ENCODE data around the gene C16orf96.

DNA sequence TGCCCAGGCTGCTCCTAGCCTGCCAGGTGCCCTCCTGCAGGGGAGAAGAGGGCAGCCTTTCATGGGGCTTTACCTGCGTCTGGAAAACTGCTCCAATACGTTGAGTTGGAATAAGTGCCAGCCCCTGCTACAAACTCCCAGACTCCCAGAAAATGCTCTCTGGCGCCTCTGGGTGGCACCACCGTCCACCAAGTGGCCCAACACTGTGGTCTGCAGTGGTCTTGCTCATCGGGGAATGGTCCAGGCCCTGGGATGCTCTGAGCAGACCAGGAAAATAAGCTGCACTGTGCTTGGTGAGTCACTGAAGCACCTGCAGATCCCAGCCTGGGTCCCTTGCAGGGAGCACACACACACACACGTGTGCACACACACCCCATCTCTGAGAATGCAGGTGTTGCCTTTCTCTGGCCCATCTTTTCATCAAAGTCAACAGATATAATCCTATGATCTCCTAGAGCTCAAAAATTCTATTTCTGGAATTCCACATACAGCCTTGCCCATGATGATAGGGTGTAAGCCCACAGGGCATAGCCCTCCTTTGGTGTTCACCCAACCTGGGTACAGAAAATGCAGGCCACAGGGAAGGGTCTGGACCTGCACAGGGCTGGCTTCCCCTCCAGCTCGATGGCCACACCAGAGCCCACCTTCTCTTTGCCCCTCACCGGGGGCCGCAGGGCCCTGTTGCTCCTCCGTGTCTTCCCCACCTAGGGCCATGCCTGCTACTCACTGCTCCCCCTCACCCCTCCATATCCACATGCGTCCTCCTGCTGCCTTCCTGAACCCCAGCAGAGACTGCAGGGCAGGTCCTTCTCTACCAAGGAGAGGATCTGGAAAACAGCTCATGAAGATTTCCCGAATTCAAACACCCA lies 38.1 kb upstream of the C16orf96 start:
- TF ChIP-seq ZNF331 (CRISPR knock-in tag; IDR thresholded peaks at IDR 0.05; ENCODE audit: low read depth) (no peak), POLR2AphosphoS5 (IDR thresholded peaks at IDR 0.05; ENCODE audit: low read depth) (peak; percentile 13; the same call in 1 of the 2 replicates), EZH2 (IDR thresholded peaks at IDR 0.05; ENCODE audit: low read depth, unreplicated experiment) (no peak), REST (IDR thresholded peaks at IDR 0.05; ENCODE audit: unreplicated experiment) (no peak), NANOG (IDR thresholded peaks at IDR 0.05; ENCODE audit: borderline replicate concordance) (no peak), EZH2phosphoT487 (IDR thresholded peaks at IDR 0.05; ENCODE audit: unreplicated experiment) (no peak), CREB1 (CRISPR knock-in tag; IDR thresholded peaks at IDR 0.05; ENCODE audit: low read depth) (no peak), JUNB (IDR thresholded peaks at IDR 0.05; ENCODE audit: unreplicated experiment) (no peak)
- TF ChIP-seq, protein P1, sequence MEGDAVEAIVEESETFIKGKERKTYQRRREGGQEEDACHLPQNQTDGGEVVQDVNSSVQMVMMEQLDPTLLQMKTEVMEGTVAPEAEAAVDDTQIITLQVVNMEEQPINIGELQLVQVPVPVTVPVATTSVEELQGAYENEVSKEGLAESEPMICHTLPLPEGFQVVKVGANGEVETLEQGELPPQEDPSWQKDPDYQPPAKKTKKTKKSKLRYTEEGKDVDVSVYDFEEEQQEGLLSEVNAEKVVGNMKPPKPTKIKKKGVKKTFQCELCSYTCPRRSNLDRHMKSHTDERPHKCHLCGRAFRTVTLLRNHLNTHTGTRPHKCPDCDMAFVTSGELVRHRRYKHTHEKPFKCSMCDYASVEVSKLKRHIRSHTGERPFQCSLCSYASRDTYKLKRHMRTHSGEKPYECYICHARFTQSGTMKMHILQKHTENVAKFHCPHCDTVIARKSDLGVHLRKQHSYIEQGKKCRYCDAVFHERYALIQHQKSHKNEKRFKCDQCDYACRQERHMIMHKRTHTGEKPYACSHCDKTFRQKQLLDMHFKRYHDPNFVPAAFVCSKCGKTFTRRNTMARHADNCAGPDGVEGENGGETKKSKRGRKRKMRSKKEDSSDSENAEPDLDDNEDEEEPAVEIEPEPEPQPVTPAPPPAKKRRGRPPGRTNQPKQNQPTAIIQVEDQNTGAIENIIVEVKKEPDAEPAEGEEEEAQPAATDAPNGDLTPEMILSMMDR (conservative IDR thresholded peaks at IDR 0.05; ENCODE audit: low read depth in 2 of 2) = peak; percentile 85 to 95

Measured in GM23338 (cell line).